ENCODE results near the gene FAHD1. TPM values are rescaled to one million over a fixed set of nuclear protein-coding genes. Genes with fewer than 3 reads are reported as not detected.
A peak's percentile ranks its signal among the peaks of the same experiment; 100 is the strongest.

The FAHD1 gene
- total RNA-seq, 4 donors from 2014 or later: 20.4 to 43.2 (median 39.5) TPM

- 81% methylated on average over 3 of the region's 27 CpGs for WGBS
- H3K4me1 ChIP-seq: peaks cover 32 to 63% (median 54%) of the 10 kb centered on the region in 4 donors
- intact Hi-C loops (cut with DNase I): no loop called here
- H3K36me3 ChIP-seq: peaks cover 20 to 63% (median 62%) of the 10 kb centered on the region in 4 donors
- no peaks in the 10 kb centered on the region for H3K9me3 ChIP-seq
- no peaks in the 10 kb centered on the region for H3K27me3 ChIP-seq
- DNase-seq (ENCODE audit: extremely low spot score): no peak
- TF ChIP-seq EP300 (IDR thresholded peaks at IDR 0.05) (no peak), CTCF (IDR thresholded peaks at IDR 0.05) (no peak)
- no peak overlapping the region for H3K4me3 ChIP-seq
- H3K27ac ChIP-seq (replicated peaks in 1 of 4): peak overlapping the region in 1 of 4 donors; percentile 10
Measured at GRCh38 chr16:1779741-1780676, 47.0 kb upstream of the FAHD1 start.

GRCh38 chr16:1780677-1781072, 46.3 kb upstream of the FAHD1 start:
- H3K27me3 ChIP-seq: no peaks in the 10 kb centered on the region
- H3K36me3 ChIP-seq: peaks cover 20 to 63% (median 62%) of the 10 kb centered on the region in 4 donors
- peak overlapping the region in 3 of 4 donors; percentile 92 to 99 (median 95) for H3K4me3 ChIP-seq
- TF ChIP-seq CTCF (IDR thresholded peaks at IDR 0.05): no peak
- no peaks in the 10 kb centered on the region for H3K9me3 ChIP-seq
- no peak overlapping the region for H3K27ac ChIP-seq (replicated peaks in 1 of 4)
- peaks cover 30 to 63% (median 56%) of the 10 kb centered on the region in 4 donors for H3K4me1 ChIP-seq
- no peak for DNase-seq (ENCODE audit: extremely low spot score)
- intact Hi-C loops (cut with DNase I): no loop called here
- 76% methylated on average over 6 of the region's 6 CpGs for WGBS

DNA sequence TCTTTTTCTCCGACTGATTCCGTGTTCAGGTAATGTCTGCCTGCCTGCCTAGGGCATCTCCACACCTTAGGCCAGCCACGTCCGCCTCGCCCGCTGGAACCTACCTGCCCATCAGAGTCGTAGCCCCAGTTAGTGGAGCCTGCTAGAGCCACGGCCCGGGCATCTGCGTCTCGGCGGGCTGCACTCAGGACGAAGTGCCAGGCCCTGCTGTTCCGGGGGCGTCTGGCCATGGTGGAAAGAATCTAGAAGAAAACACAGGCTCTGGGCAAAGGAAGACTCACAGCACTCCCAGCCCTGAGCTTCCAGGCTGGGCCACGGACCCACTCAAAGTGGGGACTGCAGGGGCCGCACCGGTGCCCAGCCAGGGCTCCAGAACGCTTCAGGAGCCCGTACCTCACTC, 45.8 kb upstream of the FAHD1 start:
- TF ChIP-seq POLR2AphosphoS5 (IDR thresholded peaks at IDR 0.05) (no peak), CTCF (IDR thresholded peaks at IDR 0.05) (no peak)
- peak overlapping the region; percentile 92 to 99 (median 96) for H3K4me3 ChIP-seq
- intact Hi-C loops (cut with DNase I): no loop called here
- H3K9me3 ChIP-seq: no peaks in the 10 kb centered on the region
- peaks cover 30 to 66% (median 56%) of the 10 kb centered on the region in 4 donors for H3K4me1 ChIP-seq
- no peaks in the 10 kb centered on the region for H3K27me3 ChIP-seq
- 71% methylated on average over 14 of the region's 20 CpGs for WGBS
- H3K27ac ChIP-seq (replicated peaks in 1 of 4): peak overlapping the region; percentile 87 to 99 (median 90)
- no peak for DNase-seq (ENCODE audit: extremely low spot score)
- H3K36me3 ChIP-seq: peaks cover 20 to 63% (median 61%) of the 10 kb centered on the region in 4 donors

DNA sequence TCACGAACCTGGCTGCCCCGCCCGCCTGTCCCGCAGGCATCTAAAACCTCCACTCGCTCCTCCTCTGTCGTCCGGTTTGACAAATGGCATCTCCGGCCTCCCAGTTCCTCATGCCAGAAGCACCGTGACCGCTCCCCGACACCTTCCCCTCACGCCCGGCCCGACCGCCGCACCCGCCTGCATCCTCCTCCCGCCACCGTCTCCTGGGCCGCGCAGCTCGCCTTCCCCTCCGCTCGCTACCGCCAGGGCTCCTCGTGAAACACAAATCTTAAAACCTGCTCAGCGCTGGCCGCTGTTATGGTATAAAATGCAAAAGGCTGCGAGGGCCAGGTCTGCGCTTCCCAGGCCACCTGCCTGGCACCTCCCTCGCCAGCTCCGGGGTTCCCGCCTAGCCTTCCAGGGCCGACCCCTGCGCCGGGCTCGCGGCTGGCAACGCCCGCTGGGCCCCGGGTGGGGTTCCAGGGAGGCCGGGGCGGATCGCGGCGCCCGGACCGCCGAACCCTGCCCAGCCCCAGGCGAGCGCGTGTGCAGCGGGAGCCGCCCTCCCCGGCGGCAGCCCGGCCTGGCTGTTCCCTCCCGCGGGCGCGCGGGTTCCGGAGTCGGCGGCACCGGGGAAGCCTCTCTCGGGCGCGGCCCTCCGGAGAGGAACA, 45.1 kb upstream of the FAHD1 start:
- no peaks in the 10 kb centered on the region for H3K9me3 ChIP-seq
- DNase-seq (ENCODE audit: extremely low spot score): no peak
- TF ChIP-seq CTCF (IDR thresholded peaks at IDR 0.05) (peak in 1 of 3 experiments; percentile 25), POLR2AphosphoS5 (IDR thresholded peaks at IDR 0.05) (no peak), EP300 (IDR thresholded peaks at IDR 0.05) (no peak)
- 2% methylated on average over 20 of the region's 70 CpGs for WGBS
- intact Hi-C loops (cut with DNase I): loop anchor here (1.0 kb wide), 1 partner anchor 9 kb away; the partner anchor contains the start of gene MRPS34
- no peaks in the 10 kb centered on the region for H3K27me3 ChIP-seq
- H3K4me3 ChIP-seq: peak overlapping the region; percentile 92 to 99 (median 96)
- H3K27ac ChIP-seq (replicated peaks in 1 of 4): peak overlapping the region; percentile 87 to 99 (median 90)
- H3K4me1 ChIP-seq: peaks cover 30 to 72% (median 55%) of the 10 kb centered on the region in 4 donors
- H3K36me3 ChIP-seq: peaks cover 15 to 63% (median 61%) of the 10 kb centered on the region in 4 donors
